Adipose tissue (tissue), 3 donors: ENCODE results near the gene ZCCHC24. TPM values are rescaled to one million over a fixed set of nuclear protein-coding genes. Genes with fewer than 3 reads are reported as not detected.

Experiments
- H3K27ac ChIP-seq: one replicate; pipeline ENCODE4 v1.5.1; 2013; ENCODE audit warnings: low read depth, low read length
- WGBS, 3 donors: extraction: QIAGEN DNeasy Blood & Tissue Kit; methylation state at CpG; one replicate each; pipeline ENCODE4 v1.1.7; 2013; 5-methylcytosine and 5-hydroxymethylcytosine counted together
- polyA plus RNA-seq, 3 donors: library from polyadenylated mRNA; stranded (reverse); fragments of 200-250 nt; gene quantifications; one replicate each; pipeline ENCODE4 v1.2.3, GENCODE V29; 2013
- donor health status: healthy with polysubstance abuse.
- donor health status: Bipolar disorder and iron deficiency.
- donor health status: healthy.

Gene ZCCHC24
- polyA plus RNA-seq, 3 donors, result 7.4 to 121 (median 60.8) TPM

GRCh38 chr10:79436066-79436849 is 9.2 kb downstream of the ZCCHC24 start:
- 77 to 87% (median 81%) methylated on average over 17 of the region's 17 CpGs for WGBS, 3 donors
- peak overlapping the region; percentile 32 for H3K27ac ChIP-seq

- WGBS, 3 donors, result 43 to 72% (median 48%) methylated on average over 15 of the region's 15 CpGs
- peak overlapping the region; percentile 94 for H3K27ac ChIP-seq
Observed at GRCh38 chr10:79435271-79436065, 10.0 kb downstream of the ZCCHC24 start.

GRCh38 chr10:79434821-79435251 is 10.6 kb downstream of the ZCCHC24 start:
- H3K27ac ChIP-seq, result no peak overlapping the region
- 57 to 78% (median 65%) methylated on average over 7 of the region's 7 CpGs for WGBS, 3 donors

- H3K27ac ChIP-seq, result no peak overlapping the region
- WGBS, 3 donors, result 78 to 86% (median 79%) methylated on average over 5 of the region's 5 CpGs
Observed at GRCh38 chr10:79434223-79434687, 11.2 kb downstream of the ZCCHC24 start.

- WGBS, 3 donors, result 67 to 85% (median 77%) methylated on average over 13 of the region's 13 CpGs
- no peak overlapping the region for H3K27ac ChIP-seq
Observed at GRCh38 chr10:79433324-79434222, 11.9 kb downstream of the ZCCHC24 start.

GRCh38 chr10:79431891-79432831 is 13.3 kb downstream of the ZCCHC24 start:
- H3K27ac ChIP-seq, result no peak overlapping the region
- WGBS, 3 donors, result 72 to 83% (median 79%) methylated on average over 17 of the region's 17 CpGs

GRCh38 chr10:79431428-79431827 is 14.0 kb downstream of the ZCCHC24 start:
- H3K27ac ChIP-seq, result no peak overlapping the region
- WGBS, 3 donors, result 59 to 76% (median 64%) methylated on average over 5 of the region's 5 CpGs

GRCh38 chr10:79430936-79431335 is 14.5 kb downstream of the ZCCHC24 start:
- whole genome bisulfite sequencing, 3 donors, result 55 to 60% (median 58%) methylated on average over 2 of the region's 2 CpGs
- no peak overlapping the region for H3K27ac ChIP-seq

GRCh38 chr10:79430325-79430905 is 15.0 kb downstream of the ZCCHC24 start:
- 67 to 79% (median 79%) methylated on average over 6 of the region's 6 CpGs for WGBS, 3 donors
- no peak overlapping the region for H3K27ac ChIP-seq

GRCh38 chr10:79429751-79430150 is 15.7 kb downstream of the ZCCHC24 start:
- 77 to 94% (median 83%) methylated on average over 4 of the region's 4 CpGs for WGBS, 3 donors
- no peak overlapping the region for H3K27ac ChIP-seq

- WGBS, 3 donors, result 95 to 99% (median 97%) methylated on average over 3 of the region's 3 CpGs
- H3K27ac ChIP-seq, result no peak overlapping the region
Observed at GRCh38 chr10:79427965-79428364, 17.5 kb downstream of the ZCCHC24 start.

- H3K27ac ChIP-seq, result no peak overlapping the region
- WGBS, 3 donors, result 62 to 68% (median 66%) methylated on average over 5 of the region's 5 CpGs
Observed at GRCh38 chr10:79425074-79425532, 20.3 kb downstream of the ZCCHC24 start.

GRCh38 chr10:79424221-79425073 is 21.0 kb downstream of the ZCCHC24 start:
- H3K27ac ChIP-seq, result no peak overlapping the region
- 56 to 72% (median 64%) methylated on average over 11 of the region's 11 CpGs for WGBS, 3 donors

- no peak overlapping the region for H3K27ac ChIP-seq
- WGBS, 3 donors, result 42 to 81% (median 51%) methylated on average over 9 of the region's 9 CpGs
Observed at GRCh38 chr10:79422178-79422892, 23.1 kb downstream of the ZCCHC24 start.

- WGBS, 3 donors, result 69 to 90% (median 79%) methylated on average over 12 of the region's 12 CpGs
- H3K27ac ChIP-seq, result no peak overlapping the region
Observed at GRCh38 chr10:79420974-79421688, 24.3 kb downstream of the ZCCHC24 start.
